H54 (cell line): ENCODE results near the gene EMID1.
"Not testable (repeated sequence)": the region's sequence is repeated elsewhere in the genome, so short reads cannot be mapped to it uniquely, and the experiment has no call there.

ENCODE experiments used
- DNase-seq: peaks from one replicate; pipeline ENCODE4 v3.0.0; 2011; ENCODE audit warnings: low spot score, mixed read lengths; ENCODE audit not compliant: insufficient read length
- FAIRE-seq: peaks from 3 replicates; lab custom pipeline; 2011; peaks lifted over from hg19 to GRCh38; lab: Jason Lieb, UNC
- POLR2A ChIP-seq: IDR thresholded peaks from 2 replicates; pipeline ENCODE4 v1.6.1; 2011; ENCODE audit warnings: low read depth, mild to moderate bottlenecking, low read length

EMID1 gene

GRCh38 chr22:29211066-29211465 is 5.4 kb downstream of the EMID1 start:
- no peak for TF ChIP-seq POLR2A
- DNase-seq = no peak
- no peak for FAIRE-seq

DNA sequence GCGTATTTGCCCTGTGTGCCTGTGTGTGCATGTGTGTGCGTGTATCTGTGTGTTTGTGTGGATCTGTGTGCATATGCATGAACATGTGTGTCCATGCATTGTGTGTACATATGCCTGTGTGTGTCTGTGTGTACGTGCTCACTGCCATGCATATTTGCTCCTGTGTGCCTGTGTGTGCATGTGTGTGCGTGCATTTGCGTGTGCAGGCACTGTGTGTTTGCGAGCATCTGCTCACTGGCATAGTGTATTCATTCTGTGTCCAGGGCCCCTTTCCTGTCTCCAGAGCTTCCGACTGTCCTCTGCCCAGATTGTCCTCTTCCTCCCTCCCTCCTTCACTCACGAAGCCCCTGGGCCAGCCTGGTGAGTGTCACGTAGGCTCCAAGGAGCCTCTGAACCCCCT is 5.8 kb downstream of the EMID1 start:
- FAIRE-seq (no peak), DNase-seq (no peak)
- TF ChIP-seq POLR2A = no peak

DNA sequence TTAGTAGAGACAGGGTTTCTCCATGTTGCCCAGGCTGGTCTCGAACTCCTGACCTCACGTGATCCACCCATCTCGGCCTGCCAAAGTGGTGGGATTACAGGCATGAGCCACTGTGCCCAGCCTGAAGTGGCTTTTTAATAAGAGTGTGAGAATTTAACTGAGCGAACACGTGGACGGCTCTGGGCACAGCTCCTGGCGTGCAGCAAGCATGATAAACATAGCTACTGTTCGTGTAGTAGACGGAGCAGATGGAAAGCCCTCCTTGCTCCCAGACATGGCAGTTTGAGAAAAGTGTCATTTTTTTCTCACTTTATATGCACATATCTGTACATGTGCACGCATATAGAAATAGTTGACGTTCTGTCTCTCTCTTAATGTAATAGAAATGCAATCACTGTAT is 7.0 kb downstream of the EMID1 start:
- DNase-seq = no peak
- no peak for TF ChIP-seq POLR2A
- FAIRE-seq = no peak

DNA sequence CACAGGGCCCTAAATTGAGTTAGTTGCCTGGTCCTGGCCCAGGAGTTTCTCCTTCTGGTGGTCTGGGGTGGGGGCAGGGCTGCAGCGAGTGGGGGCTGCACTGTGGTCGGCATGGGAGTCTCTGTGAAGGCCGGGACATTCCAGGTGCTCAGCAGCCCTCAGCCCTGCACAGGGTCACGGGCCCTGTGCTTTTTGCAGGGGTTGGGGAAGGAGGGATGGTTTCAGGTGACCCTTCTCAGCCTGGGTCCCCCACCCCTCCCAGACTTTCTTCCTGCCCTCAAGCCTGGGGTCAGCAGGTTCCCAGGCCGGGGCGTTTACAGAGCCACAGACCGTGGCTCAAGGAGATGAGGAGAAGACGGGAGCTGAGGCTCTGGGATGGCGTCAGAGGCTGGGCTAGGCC is 7.8 kb downstream of the EMID1 start:
- no peak for TF ChIP-seq POLR2A
- DNase-seq = no peak
- no peak for FAIRE-seq

GRCh38 chr22:29214232-29214631 is 8.5 kb downstream of the EMID1 start:
- FAIRE-seq = no peak
- TF ChIP-seq POLR2A = no peak

GRCh38 chr22:29215012-29215860 is 9.5 kb downstream of the EMID1 start:
- DNase-seq (no peak), FAIRE-seq (no peak)
- no peak for TF ChIP-seq POLR2A

More at GRCh38 chr22:29214232-29214631, 8.5 kb downstream of the EMID1 start:
- DNase-seq = no peak

DNA sequence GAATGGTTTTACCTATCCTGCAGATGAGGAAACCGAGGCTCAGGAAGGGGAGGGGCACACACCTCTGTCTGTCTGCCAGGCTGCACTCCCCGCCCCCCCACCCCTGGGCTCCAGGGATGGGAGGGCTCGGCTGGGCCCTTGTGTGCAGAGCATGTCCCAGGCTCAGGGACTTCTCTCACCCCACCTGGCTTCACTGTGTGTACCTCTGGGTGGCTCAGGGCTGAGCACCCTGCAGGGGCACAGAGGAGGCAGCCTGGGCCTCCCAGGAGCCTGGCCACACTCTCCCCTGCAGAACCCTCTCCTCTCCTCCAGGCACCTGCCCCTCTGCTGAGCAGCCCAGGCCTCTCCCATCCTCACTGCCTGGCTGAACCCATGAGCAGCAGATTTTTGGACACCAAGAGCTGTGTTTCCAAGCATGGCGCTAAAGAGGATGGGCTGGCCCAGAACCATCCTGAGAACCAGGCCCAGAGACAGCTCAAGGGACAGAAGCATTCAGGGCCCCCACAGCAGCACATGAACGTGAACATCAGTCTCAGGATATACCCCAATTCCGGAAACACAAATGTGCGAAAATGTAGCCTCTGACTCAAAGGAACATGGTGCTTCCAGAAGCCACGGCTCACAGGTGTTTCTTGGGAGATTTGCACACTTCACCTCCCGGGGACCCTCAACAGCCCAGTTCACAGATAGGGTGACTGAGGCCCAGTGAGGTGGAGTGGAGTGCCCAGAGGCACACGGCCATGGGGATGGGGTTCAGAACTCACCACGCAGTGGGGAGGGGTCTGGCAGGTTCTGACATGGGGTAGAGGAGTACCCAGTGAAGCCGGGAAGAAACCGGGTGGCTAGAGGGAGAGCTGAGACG is 10.5 kb downstream of the EMID1 start:
- no peak for DNase-seq
- FAIRE-seq = no peak
- TF ChIP-seq POLR2A = no peak

DNA sequence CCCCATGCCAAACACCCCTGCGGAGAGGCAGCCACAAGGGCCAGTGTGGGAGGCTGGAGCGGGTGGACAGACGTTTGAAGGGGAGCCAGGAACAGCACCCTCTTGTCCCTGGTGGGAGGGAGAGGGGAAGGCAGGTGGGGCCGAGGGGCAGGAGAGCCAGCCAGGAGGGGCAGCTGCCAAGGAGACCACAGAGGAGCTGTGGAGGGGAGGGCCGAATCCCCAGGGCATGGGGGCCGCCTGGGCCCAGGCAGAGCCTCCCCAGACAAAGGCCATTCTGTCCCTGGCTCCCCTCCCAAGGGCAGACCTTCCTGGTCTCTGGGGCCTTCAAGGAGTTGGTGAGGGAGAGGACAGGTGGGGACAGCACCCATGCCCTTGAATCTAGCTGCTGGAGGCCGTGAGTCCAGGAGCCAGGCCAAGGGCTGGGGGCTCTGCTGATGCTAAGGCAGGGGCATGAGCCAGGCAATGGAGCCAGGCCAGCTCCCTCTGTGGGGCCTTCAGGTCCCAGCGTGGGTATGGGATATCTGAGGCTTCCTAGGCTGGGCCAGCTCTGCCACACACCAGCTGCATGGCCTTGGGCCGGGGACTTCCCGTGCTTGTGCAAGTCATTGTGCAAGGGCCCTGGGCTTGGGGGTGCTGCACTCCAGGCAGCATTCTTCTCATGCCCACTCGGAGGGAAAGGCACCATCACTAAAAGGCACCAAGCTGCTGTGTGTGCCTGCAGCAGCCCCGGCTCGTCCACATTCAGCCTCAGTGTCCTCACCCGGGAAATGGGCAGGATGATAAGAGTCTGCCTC is 11.4 kb downstream of the EMID1 start:
- FAIRE-seq (no peak), DNase-seq (no peak)
- no peak for TF ChIP-seq POLR2A

DNA sequence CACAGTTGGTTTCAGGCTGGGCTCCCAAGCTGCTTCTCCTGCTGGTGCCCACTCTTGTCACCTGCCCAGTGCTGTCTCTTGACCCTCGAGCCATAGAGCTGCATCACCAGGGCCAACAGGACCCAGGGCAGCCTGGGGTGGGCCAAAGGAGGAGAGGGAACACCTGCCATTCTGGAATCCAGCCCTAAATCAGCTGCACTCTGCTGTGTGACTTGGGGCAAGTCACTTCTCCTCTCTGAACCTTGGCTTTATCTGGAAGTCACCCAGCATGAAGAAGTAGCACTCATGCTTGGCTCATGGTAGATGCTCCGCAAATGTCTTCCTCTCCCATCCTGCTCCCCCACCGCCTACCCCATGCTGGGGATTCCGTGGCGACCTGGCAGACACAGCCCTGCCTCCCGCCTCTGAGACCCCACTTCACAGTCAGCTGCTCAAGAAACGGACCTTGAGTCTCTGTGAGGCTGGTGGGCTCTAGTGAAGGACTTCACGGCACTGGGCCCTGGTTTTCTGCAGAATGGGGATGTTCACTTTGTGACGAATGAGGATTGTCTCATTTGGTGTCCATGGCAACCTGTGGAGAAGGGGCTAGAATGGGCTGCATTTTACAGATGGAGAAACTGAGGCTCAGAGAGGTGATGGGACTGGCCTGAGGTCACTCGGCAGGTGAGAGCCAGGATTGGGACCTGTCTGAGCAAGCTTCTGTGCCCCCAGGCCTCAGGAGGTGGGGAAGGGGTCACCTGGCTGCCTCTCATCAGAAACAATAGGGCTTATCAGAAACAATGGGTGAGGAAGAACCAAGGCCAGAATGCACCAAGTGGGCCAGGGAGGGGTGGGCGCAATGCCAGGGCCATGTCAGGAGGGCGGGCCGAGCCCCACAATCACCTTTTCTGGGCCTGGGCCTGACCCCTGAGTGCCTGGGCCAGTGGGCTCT is 12.4 kb downstream of the EMID1 start:
- no peak for DNase-seq
- no peak for TF ChIP-seq POLR2A
- no peak for FAIRE-seq

- no peak for TF ChIP-seq POLR2A
- DNase-seq (no peak), FAIRE-seq (no peak)
Observed at GRCh38 chr22:29218758-29219408, 13.2 kb downstream of the EMID1 start.

DNA sequence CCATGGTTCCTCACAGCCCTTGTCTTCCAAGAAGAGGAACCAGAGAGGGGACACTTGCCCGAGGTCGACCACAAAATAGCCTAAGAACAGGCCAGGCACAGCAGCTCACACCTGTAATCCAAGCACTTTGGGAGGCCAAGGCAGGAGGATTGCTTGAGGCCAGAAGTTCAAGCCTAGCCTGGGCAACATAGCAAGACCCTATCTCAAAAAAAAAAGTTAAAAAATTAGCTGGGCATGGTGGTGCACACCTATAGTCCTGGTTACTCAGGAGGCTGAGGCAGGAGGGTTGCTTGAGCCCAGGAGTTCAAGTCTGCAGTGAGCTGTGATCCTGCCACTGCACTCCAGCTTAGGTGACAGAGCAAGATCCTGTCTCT is 13.7 kb downstream of the EMID1 start:
- FAIRE-seq, DNase-seq: not testable (repeated sequence)
